Rectal smooth muscle tissue (tissue), 1 donor: Measurements from ENCODE around the gene PLXDC1.

Source experiments
- H3K27ac ChIP-seq: one replicate; pipeline ENCODE4 v1.7.0; 2013; ENCODE audit warnings: low read depth, low read length, inconsistent platforms
- H3K27me3 ChIP-seq: one replicate; pipeline ENCODE4 v1.7.0; 2013; ENCODE audit warnings: low read length; ENCODE audit not compliant: control insufficient read depth, insufficient read depth
- H3K36me3 ChIP-seq: one replicate; pipeline ENCODE4 v1.7.0; 2013; ENCODE audit warnings: low read length; ENCODE audit not compliant: control insufficient read depth, insufficient read depth
- H3K4me1 ChIP-seq: one replicate; pipeline ENCODE4 v1.7.0; 2013; ENCODE audit warnings: low read length; ENCODE audit not compliant: control insufficient read depth, insufficient read depth
- H3K4me3 ChIP-seq: one replicate; pipeline ENCODE4 v1.7.0; 2013; ENCODE audit warnings: low read length
- H3K9ac ChIP-seq: one replicate; pipeline ENCODE4 v1.7.0; 2013; ENCODE audit warnings: low read length

PLXDC1 gene

GRCh38 chr17:39151150-39151942 lies at the start of gene PLXDC1:
Gene PLXDC1 (minus strand): TSS chr17:39151637. CDS start chr17:39151437, 200 bp downstream.
- H3K27ac ChIP-seq, result peak within 1 kb of the TSS; percentile 43

DNA sequence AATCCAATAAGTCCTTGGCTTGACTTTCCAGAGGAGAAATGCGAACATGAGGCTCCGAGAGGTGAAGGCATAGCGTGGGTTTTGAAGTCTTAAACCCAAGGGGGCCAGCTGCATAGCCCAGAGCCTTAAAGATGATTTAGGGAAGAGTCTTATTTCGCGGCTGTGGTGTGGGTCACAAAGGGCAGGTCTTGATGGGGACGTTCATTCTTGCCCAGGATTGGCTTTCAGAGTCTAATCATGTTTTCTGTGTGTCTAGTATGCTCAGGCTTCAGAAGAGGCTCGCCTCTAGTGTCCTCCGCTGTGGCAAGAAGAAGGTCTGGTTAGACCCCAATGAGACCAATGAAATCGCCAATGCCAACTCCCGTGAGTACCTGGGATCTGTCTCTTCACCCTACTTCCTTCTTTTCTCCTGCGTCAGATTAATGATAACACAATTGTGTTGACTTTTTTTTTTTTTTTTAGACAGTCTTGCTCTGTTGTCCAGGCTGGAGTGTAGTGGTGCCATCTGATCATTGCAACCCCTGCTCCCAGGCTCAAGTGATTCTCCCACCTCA lies 49.6 kb upstream of the PLXDC1 start:
- H3K27ac ChIP-seq, result peak overlapping the region; percentile 99
- peak overlapping the region; percentile 100 for H3K4me3 ChIP-seq
- H3K36me3 ChIP-seq, result peaks cover 32% of the 10 kb centered on the region
- peaks cover 12% of the 10 kb centered on the region for H3K4me1 ChIP-seq
- no peaks in the 10 kb centered on the region for H3K27me3 ChIP-seq
- H3K9ac ChIP-seq, result peak overlapping the region; percentile 98

More at GRCh38 chr17:39151150-39151942, at the start of gene PLXDC1:
- Histone ChIP-seq H3K4me1 (no peaks in the 10 kb centered on the region), H3K9ac (peak within 1 kb of the TSS; percentile 1), H3K36me3 (no peaks in the 10 kb centered on the region), H3K27me3 (peaks cover 6% of the 10 kb centered on the region), H3K4me3 (peak within 1 kb of the TSS; percentile 64)

DNA sequence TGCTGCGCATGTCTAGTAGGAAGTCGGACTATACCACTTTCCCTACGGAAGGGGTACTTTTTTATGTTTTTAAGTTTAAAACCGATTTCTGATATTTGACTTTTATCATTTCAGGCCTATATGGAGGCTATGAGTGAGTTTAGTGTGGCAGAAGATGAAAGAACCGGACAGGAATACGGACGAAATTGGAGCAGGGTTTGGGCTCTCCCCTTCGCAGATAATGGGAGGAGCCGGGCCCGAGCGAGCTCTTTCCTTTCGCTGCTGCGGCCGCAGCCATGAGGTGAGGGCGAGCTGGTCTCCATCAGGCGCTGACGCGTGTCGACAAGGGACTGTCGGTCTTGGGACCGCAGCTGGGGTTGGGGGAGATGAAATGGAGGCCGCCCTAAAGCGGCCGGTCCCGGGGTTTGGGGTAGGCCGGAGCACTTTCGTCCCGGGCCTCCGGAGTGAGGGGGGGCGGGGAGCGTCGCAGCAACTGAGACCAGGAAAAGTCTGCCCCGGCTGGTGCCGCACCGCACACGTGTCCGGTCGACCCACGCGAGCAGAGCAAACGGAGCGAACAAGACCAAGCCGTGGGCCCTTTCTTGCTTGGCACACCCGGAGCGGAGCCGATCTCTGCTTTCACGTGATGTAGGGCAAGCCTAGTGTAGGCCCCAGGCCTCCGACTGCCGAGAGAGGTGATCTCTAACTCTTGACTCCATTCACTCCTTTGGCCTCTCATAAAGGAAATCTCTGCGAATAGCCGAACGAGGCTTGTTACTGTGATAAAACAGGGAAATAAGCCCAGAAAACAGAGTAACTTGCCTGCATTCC lies 48.8 kb upstream of the PLXDC1 start, which contains the start of gene RPL19:
Gene RPL19, plus strand, starts transcription at position 214 of the 810 bp plus-strand sequence. Its CDS starts 62 bp downstream, at position 276.
- peak within 1 kb of the TSS; percentile 100 for H3K4me3 ChIP-seq
- no peaks in the 10 kb centered on the region for H3K27me3 ChIP-seq
- H3K4me1 ChIP-seq, result peaks cover 12% of the 10 kb centered on the region
- peak within 1 kb of the TSS; percentile 98 for H3K9ac ChIP-seq
- H3K36me3 ChIP-seq, result peaks cover 32% of the 10 kb centered on the region
- peak within 1 kb of the TSS; percentile 99 for H3K27ac ChIP-seq

GRCh38 chr17:39199820-39200069 lies 48.3 kb upstream of the PLXDC1 start:
- Histone ChIP-seq H3K4me1 (peaks cover 12% of the 10 kb centered on the region), H3K4me3 (peak overlapping the region; percentile 65), H3K27me3 (no peaks in the 10 kb centered on the region), H3K36me3 (peaks cover 28% of the 10 kb centered on the region), H3K9ac (peak overlapping the region; percentile 58), H3K27ac (peak overlapping the region; percentile 99)

GRCh38 chr17:39198186-39198566 lies 46.7 kb upstream of the PLXDC1 start:
- peak overlapping the region; percentile 69 for H3K4me3 ChIP-seq
- H3K9ac ChIP-seq, result no peak overlapping the region

DNA sequence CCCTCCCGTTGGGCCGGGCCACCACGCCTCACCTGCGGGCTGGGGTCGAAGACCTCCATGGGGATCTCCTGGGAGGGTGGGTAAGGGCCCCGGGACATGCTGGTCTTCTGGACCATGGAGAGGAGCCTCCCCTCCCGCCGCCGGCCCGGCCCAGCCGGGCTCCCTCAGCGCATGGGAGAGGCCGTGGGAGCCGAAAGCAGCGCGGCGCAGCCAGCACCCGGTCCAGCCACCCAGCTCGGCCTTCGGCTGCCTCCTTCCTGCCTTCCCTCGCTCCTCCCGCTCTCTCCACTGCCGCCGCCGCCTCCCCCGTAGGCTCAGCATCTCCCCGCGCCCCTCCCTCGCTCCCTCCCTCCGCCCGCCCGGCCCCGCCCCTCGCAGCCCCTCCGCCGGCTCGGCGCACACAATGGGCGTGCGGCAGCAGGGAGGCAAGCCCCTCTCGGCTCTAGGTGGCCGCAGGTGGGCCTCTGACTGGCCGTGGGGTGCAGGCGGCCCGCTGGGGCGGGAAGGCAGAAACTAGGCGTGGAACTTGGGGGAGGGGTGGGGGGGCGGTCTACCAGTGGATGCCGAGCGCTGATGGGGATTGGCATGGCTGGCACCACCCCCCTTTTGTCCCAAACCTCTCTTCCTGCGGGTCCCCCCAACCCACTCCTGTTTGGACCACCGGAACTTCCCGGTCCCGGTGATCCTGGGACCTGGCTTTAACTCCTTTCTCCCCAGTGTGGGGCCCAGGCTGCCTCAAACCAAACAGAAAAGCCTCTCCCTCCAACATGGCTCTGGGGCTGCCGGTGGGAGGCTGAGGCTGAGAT lies 46.1 kb upstream of the PLXDC1 start, which contains the start of gene CACNB1:
Gene CACNB1, minus strand, starts transcription at position 290 of the 806 bp plus-strand sequence. Its CDS starts 174 bp downstream, at position 116.
- Histone ChIP-seq H3K27ac (peak within 1 kb of the TSS; percentile 75), H3K4me3 (peak within 1 kb of the TSS; percentile 69), H3K9ac (peak within 1 kb of the TSS; percentile 46), H3K36me3 (peaks cover 21% of the 10 kb centered on the region), H3K4me1 (peaks cover 12% of the 10 kb centered on the region), H3K27me3 (no peaks in the 10 kb centered on the region)

More at GRCh38 chr17:39198186-39198566, 46.7 kb upstream of the PLXDC1 start:
- peak overlapping the region; percentile 75 for H3K27ac ChIP-seq
- H3K36me3 ChIP-seq, result peaks cover 21% of the 10 kb centered on the region
- H3K27me3 ChIP-seq, result no peaks in the 10 kb centered on the region
- peaks cover 12% of the 10 kb centered on the region for H3K4me1 ChIP-seq

- peaks cover 12% of the 10 kb centered on the region for H3K4me1 ChIP-seq
Measured at GRCh38 chr17:39196808-39197291, 45.4 kb upstream of the PLXDC1 start.

GRCh38 chr17:39196241-39196807 lies 44.9 kb upstream of the PLXDC1 start:
- Histone ChIP-seq H3K36me3 (peaks cover 20% of the 10 kb centered on the region), H3K27ac (no peak overlapping the region), H3K9ac (no peak overlapping the region), H3K4me1 (peaks cover 11% of the 10 kb centered on the region), H3K27me3 (no peaks in the 10 kb centered on the region), H3K4me3 (peak overlapping the region; percentile 53)

More at GRCh38 chr17:39196808-39197291, 45.4 kb upstream of the PLXDC1 start:
- Histone ChIP-seq H3K36me3 (peaks cover 20% of the 10 kb centered on the region), H3K27ac (peak overlapping the region; percentile 75), H3K9ac (peak overlapping the region; percentile 46), H3K4me3 (peak overlapping the region; percentile 69), H3K27me3 (no peaks in the 10 kb centered on the region)

GRCh38 chr17:39195568-39196160 lies 44.2 kb upstream of the PLXDC1 start:
- H3K9ac ChIP-seq, result no peak overlapping the region
- H3K27me3 ChIP-seq, result no peaks in the 10 kb centered on the region
- peaks cover 4% of the 10 kb centered on the region for H3K4me1 ChIP-seq
- H3K36me3 ChIP-seq, result peaks cover 18% of the 10 kb centered on the region
- H3K27ac ChIP-seq, result no peak overlapping the region
- peak overlapping the region; percentile 2 for H3K4me3 ChIP-seq

- Histone ChIP-seq H3K27me3 (no peaks in the 10 kb centered on the region), H3K4me1 (peaks cover 3% of the 10 kb centered on the region), H3K27ac (no peak overlapping the region), H3K36me3 (peaks cover 18% of the 10 kb centered on the region), H3K4me3 (no peak overlapping the region), H3K9ac (no peak overlapping the region)
Measured at GRCh38 chr17:39194985-39195524, 43.6 kb upstream of the PLXDC1 start.
